NCI-H128 (cell line): ENCODE results near the gene MUC6.
"Not testable (repeated sequence)": the region's sequence is repeated elsewhere in the genome, so short reads cannot be mapped to it uniquely, and the experiment has no call there.

Experiments used
- DNase-seq: peaks from one replicate; lab custom pipeline; 2025; ENCODE audit not compliant: unreplicated experiment; lab: John Stamatoyannopoulos, UW

MUC6 gene

DNA sequence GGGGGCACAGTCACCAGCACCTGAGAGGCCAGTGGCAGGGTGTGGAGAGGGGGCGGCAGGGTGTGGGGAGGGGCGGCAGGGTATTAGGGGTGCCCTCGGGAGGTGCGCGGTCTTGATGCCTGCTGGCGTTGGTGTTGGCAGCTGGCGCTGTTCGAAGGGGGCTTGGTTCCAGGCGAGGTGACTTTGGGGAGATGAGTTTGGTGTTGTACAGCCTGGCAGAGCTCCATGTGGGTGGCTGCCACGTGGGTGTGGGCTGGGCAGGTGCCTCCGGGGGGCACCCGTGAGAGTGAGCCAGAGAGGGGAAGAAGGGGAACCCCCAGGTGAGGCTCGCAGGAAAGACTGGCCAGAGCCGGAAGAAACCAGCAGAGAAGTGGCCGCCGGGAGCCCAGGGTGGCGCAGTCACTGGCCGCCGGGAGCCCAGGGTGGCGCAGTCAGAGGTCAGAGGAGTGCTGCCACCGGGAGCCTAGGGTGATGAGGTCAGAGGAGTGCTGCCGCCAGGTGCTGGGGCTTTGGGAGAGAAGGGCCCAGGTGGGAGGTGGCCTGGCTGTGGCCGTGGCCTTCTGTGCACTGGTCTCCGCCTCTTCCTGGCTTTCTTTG lies 44.7 kb downstream of the MUC6 start:
- DNase-seq: no peak

GRCh38 chr11:991034-991433 lies 45.5 kb downstream of the MUC6 start:
- DNase-seq: no peak

- no peak for DNase-seq
These were observed 46.4 kb downstream of the MUC6 start for GRCh38 chr11:990101-990500.

GRCh38 chr11:987671-988070 lies 48.8 kb downstream of the MUC6 start:
- no peak for DNase-seq

GRCh38 chr11:986952-987305 lies 49.6 kb downstream of the MUC6 start:
- no peak for DNase-seq

DNA sequence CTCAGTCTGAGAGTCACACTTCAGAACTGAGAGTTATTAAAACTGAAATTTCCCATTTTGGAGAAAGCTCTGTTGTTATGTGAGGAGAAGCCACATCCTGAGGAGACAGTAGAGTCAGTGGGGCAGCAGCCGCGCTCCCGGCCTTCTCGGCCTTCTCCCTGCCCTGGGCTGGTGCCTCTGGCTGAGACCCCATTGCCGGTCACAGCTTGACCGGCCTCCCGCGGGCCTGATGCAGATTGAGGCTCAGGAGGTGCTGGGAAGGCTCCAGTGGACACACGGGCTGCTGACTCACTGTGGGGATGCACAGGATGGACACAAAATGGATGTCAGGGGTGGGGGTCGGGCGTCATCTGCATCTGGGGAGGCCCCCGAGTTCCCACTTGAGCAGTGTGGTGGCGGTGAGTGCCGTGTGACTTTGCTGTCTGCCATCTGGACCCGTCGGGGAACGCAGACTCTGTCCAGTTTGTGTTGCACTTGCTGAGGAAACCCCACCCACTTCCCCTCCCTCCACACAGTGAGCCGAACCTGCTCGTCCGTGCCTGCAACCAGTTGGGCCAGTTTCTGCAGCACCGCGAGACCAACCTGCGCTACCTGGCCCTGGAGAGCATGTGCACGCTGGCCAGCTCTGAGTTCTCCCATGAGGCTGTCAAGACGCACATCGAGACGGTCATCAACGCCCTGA lies 50.1 kb downstream of the MUC6 start:
- DNase-seq: no peak

DNA sequence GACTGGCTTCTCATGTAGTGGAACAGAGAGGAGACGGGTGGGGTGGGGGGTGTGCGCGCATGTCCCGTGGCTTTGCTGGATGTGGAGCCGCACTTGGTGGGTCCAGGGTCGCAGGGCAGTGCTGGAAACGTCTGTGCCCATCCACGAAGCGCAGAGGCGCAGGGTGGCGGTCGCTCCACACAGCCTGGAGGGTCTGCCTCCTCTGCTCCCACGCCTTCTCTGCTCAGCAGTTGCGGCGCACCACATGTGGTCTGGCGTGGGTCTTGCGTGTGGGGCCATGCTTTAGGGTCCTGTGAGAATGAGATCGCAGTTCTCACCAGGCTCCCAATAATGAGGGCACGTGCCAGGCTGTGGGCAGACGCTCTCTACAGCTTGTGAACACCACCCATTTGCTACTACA lies 50.7 kb downstream of the MUC6 start:
- DNase-seq: no peak

DNA sequence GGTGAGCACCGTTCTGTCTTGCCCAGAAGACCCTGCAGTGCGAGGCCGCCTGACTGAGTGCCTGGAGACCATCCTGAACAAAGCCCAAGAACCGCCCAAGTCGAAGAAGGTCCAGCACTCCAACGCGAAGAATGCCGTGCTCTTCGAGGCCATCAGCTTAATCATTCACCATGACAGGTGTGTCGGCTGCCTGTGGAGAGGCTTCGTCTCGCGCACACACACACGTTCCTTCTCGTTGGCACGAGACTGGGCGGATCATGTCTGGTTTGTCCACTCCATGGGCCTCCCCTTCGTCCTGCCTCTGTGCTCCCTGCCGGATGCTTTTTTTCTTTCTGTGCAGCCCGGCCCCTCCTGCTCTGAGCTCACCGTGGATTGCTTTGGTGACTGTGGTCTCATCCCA lies 51.1 kb downstream of the MUC6 start:
- DNase-seq: no peak

GRCh38 chr11:984546-984945 lies 52.0 kb downstream of the MUC6 start:
- no peak for DNase-seq

- no peak for DNase-seq
These were observed 54.8 kb downstream of the MUC6 start for GRCh38 chr11:981764-982163.

DNA sequence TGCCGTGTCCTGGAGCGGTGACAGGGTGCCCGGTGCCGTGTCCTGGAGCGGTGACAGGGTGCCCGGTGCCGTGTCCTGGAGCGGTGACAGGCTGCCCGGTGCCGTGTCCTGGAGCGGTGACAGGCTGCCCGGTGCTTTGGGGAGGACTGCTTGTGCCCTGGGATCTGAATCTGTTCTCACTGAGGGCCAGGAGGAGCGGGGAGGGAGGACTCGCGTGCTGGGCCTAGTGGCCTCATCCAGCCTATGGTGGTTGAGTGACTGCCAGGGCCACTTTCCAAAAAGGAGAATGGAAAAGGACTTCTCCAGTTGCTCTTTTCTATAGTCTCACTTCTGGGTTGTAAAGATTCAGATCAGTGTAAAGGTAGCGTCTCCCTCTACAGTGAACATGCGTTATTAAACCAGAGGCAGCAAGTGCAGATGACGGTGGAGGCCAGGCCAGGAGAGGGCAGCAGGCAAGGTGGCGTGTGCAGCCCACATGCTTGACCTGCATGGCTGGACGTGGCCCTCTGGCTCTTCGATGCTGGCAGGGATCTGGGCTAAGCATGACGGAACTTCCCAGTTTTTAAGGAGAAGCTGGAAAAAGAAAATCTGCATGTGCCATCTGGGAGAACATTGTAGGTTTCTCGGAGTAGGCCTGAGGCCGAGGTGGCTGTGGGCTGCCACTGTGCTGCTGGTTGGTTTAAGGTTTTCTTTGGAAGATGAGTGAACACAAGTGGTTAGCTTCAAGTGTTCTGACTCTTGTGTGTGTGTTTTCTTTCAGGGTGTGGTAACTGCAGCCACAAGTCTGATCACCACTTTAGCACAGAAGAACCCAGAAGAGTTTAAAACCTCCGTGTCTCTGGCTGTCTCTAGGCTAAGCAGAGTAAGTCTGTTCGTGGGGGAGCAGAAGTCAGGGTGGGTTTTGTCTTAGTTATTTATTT lies 55.8 kb downstream of the MUC6 start:
- no peak for DNase-seq

GRCh38 chr11:978781-979180 lies 57.7 kb downstream of the MUC6 start:
- DNase-seq: no peak

DNA sequence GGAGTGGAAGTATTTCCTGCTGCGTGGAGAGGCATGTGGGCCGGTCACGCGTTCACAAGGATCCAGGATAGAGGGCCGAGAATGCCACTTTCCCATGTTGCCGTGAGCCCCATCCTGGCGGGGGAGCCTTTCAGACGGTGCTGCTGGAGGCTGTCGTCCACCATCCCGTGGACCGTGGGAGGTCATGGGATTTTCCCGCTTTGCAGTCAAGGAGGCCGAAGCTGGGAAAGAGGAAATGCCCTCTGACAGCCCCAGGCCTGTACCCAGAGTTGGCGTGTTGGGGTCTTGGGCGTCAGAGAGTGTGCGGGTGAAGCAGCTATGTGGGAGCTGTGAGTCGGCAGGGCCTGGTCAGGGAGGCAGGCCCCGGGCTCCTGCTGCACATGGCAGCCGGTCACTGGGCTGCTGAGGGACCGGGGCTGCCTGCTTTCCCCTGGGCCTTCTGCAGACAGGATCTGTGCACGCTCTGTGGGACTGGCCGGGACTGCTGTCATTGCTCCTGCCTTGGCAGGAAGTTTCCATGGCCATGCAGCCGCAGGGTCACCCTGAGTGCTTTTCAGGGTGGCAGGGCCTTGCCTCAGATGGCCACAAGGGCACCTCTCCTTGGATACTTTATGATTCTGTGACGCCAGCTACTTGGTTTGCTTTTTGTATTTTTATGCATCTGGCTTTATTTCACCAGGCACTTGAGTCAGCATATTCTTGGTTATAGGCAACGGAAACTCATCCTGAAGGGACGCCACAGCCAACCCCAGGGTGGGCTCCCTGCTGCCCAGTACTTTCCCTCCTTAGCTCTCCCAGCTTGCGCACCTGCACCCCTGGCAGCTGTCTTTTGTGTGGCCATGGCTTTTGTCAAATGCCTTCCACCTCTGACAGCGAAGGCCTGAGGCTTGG lies 58.4 kb downstream of the MUC6 start:
- no peak for DNase-seq

- no peak for DNase-seq
These were observed 59.9 kb downstream of the MUC6 start for GRCh38 chr11:976431-977160.

- DNase-seq: no peak
These were observed 60.7 kb downstream of the MUC6 start for GRCh38 chr11:975827-976226.

GRCh38 chr11:975376-975775 lies 61.1 kb downstream of the MUC6 start:
- DNase-seq: not testable (repeated sequence)

DNA sequence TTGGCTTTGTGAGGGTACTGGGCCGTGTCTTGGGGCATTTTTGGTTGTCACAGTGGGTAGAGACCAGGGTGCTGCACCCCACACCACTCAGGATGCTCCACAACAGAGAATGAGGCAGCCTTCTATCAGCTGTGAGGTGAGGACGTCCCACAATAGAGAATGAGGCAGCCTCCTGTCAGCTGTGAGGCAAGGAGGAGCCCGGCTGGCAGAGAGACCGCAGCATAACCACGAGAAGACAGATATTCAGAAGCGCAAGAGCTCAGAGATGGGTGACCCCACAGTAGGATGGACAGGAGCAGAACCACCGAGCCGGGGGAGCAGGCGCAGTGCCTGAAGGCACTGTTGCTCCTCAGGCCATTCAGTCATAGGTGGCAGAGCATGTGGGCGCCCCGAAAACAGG lies 63.3 kb downstream of the MUC6 start:
- no peak for DNase-seq

- DNase-seq: no peak
These were observed 63.9 kb downstream of the MUC6 start for GRCh38 chr11:972523-973211.

GRCh38 chr11:971731-972365 lies 64.7 kb downstream of the MUC6 start:
- no peak for DNase-seq
